ENCODE data around the gene KIF1A. TPM values are rescaled to one million over a fixed set of nuclear protein-coding genes. Genes with fewer than 3 reads are reported as not detected.

The KIF1A gene
- total RNA-seq, 2 donors from 2014 or later = 18.9 to 55.8 TPM

GRCh38 chr2:240836781-240837467 is 16.9 kb upstream of the KIF1A start:
- peaks cover under 1% of the 10 kb centered on the region for H3K4me1 ChIP-seq (replicated peaks)
- H3K9me3 ChIP-seq = no peaks in the 10 kb centered on the region
- no peaks in the 10 kb centered on the region for H3K27me3 ChIP-seq (replicated peaks; ENCODE audit: insufficient read depth)
- H3K27ac ChIP-seq = no peak overlapping the region
- intact Hi-C loops (cut with DNase I) = no loop called here
- DNase-seq (ENCODE audit: low spot score) = no peak
- no peak overlapping the region for H3K4me3 ChIP-seq
- TF ChIP-seq POLR2A (IDR thresholded peaks at IDR 0.05) = no peak
- no peak for TF ChIP-seq POLR2AphosphoS5 (IDR thresholded peaks at IDR 0.05)
- TF ChIP-seq CTCF (IDR thresholded peaks at IDR 0.05) = no peak
- no peaks in the 10 kb centered on the region for H3K36me3 ChIP-seq
- WGBS = 58% methylated on average over 17 of the region's 17 CpGs

GRCh38 chr2:240835528-240835927 is 15.5 kb upstream of the KIF1A start:
- WGBS = 71% methylated on average over 9 of the region's 9 CpGs
- no peak for DNase-seq (ENCODE audit: low spot score)
- H3K4me1 ChIP-seq (replicated peaks) = peaks cover 5% of the 10 kb centered on the region
- no peaks in the 10 kb centered on the region for H3K9me3 ChIP-seq
- no peak overlapping the region for H3K27ac ChIP-seq
- intact Hi-C loops (cut with DNase I) = no loop called here
- H3K27me3 ChIP-seq (replicated peaks; ENCODE audit: insufficient read depth) = no peaks in the 10 kb centered on the region
- TF ChIP-seq POLR2A (IDR thresholded peaks at IDR 0.05) = no peak
- TF ChIP-seq POLR2AphosphoS5 (IDR thresholded peaks at IDR 0.05) = no peak
- TF ChIP-seq CTCF (IDR thresholded peaks at IDR 0.05) = no peak
- no peaks in the 10 kb centered on the region for H3K36me3 ChIP-seq
- no peak overlapping the region for H3K4me3 ChIP-seq

- no peaks in the 10 kb centered on the region for H3K36me3 ChIP-seq
- intact Hi-C loops (cut with DNase I) = no loop called here
- H3K4me3 ChIP-seq = no peak overlapping the region
- no peak overlapping the region for H3K27ac ChIP-seq
- TF ChIP-seq POLR2A (IDR thresholded peaks at IDR 0.05) (no peak), POLR2AphosphoS5 (IDR thresholded peaks at IDR 0.05) (no peak), CTCF (IDR thresholded peaks at IDR 0.05) (no peak)
- no peak for DNase-seq (ENCODE audit: low spot score)
- WGBS = 86% methylated on average over 6 of the region's 6 CpGs
- H3K9me3 ChIP-seq = no peaks in the 10 kb centered on the region
- H3K27me3 ChIP-seq (replicated peaks; ENCODE audit: insufficient read depth) = no peaks in the 10 kb centered on the region
- peaks cover 5% of the 10 kb centered on the region for H3K4me1 ChIP-seq (replicated peaks)
Measured at GRCh38 chr2:240834377-240834975, 14.5 kb upstream of the KIF1A start.

- 76% methylated on average over 8 of the region's 8 CpGs for WGBS
- H3K27me3 ChIP-seq (replicated peaks; ENCODE audit: insufficient read depth) = no peaks in the 10 kb centered on the region
- no peak overlapping the region for H3K4me3 ChIP-seq
- DNase-seq (ENCODE audit: low spot score) = no peak
- no peak for TF ChIP-seq POLR2A (IDR thresholded peaks at IDR 0.05)
- no peak for TF ChIP-seq POLR2AphosphoS5 (IDR thresholded peaks at IDR 0.05)
- no peak for TF ChIP-seq CTCF (IDR thresholded peaks at IDR 0.05)
- H3K9me3 ChIP-seq = no peaks in the 10 kb centered on the region
- intact Hi-C loops (cut with DNase I) = no loop called here
- no peak overlapping the region for H3K27ac ChIP-seq
- no peaks in the 10 kb centered on the region for H3K36me3 ChIP-seq
- H3K4me1 ChIP-seq (replicated peaks) = peaks cover 5% of the 10 kb centered on the region
Measured at GRCh38 chr2:240833724-240834285, 13.8 kb upstream of the KIF1A start.
